Measurements from ENCODE around the gene EED.
"Not testable (repeated sequence)": the region's sequence is repeated elsewhere in the genome, so short reads cannot be mapped to it uniquely, and the experiment has no call there.

EED gene

DNA sequence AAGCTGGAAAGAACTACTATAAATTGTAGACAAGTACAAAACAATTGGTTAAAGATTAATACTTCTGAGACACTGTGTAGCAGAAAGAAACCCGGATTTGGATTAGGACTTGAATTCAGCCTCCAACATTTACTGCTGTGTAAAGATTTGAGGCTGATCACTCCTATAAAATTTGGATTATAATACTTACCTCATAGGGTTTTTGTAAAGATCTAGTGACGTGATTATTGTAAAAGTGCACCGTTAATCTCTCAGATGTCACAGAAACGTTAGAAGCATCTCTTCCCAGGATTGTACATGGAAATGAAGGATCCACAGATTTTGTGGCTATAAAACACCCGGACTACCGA is 57.2 kb downstream of the EED start:
- no peak for DNase-seq

DNA sequence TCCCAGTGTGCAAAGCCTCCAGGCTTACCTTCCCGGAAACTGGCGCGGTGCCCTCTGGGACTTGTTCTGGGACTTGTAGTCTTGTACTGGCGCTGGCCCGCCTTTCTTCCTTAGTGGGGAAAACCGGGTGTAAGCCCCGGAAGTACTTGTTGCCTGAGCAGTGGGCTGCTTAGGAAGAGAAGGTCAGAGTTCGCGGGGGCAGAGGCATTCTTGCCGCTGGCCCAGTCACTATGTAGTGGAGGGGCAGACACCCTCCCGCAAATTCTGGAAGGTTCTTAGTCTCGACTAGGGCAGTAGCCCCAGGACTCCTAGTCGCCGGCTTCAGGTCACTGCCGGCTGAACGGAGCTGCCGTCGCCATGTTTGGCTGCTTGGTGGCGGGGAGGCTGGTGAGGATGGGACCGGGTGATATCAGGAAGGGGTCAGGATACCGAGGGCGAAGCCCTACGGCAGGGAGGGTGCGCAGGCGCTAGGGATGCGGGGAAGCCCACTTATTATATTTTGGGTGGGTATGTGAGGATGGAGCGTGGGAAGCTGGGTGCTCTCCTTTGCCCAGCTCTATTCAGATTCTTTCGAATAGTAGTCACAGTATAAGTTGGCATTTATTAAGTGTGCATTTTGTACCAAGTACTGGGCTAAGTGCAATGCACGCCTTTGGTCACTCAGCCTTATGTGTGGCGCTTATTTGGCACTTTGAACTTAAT is 57.7 kb downstream of the EED start, which contains the start of gene HIKESHI:
TSS of gene HIKESHI (plus strand) at position 149 of the 702 bp plus-strand sequence. CDS start at position 358, 209 bp downstream.
- peak; percentile 92 for DNase-seq

DNA sequence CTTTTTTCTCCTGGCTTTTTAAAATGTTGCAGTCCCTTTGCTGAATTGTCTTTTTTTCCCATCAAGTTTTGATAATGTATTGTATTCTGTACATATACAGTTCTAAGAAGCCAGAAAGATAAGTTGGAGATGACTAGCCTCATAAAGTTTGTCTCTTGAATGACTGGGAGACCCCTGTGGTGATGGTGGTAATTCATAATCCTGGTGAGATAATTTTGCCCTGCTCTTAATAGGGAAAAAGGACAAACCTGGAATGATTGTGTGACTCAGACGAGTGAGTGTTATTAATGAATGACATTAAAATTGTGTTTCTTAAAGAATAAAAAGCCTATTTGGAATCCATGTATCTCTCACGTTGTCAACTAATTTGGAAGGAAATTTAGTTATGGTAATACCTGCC is 58.7 kb downstream of the EED start:
- no peak for DNase-seq

DNA sequence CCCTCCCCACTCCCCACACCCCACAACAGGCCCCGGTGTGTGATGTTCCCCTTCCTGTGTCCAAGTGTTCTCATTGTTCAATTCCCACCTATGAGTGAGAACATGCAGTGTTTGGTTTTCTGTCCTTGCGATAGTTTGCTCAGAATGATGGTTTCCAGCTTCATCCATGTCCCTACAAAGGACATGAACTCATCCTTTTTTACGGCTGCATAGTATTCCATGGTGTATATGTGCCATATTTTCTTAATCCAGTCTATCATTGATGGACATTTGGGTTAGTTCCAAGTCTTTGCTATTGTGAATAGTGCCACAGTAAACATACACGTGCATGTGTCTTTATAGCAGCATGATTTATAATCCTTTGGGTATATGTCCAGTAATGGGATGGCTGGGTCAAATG is 64.2 kb downstream of the EED start:
- not testable (repeated sequence) for DNase-seq

DNA sequence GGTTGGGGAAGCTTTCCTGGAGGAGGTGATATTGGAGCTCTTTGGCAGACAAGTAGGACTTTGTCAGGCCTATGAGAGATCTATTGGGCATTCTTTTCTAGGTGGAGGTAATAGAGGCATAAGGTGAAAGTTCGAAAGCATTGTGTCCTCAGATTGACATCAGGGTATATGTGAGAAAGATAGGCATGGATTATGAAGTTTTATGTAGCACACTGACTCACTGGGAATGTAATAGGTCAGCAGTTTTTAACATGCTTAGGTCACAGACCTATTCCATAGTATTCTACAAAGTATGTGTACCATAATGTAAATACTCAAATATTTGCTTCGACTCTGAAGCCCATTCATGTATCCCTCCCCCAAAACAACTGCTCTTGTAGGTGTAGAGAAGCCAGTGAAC is 69.2 kb downstream of the EED start:
- DNase-seq = no peak

DNA sequence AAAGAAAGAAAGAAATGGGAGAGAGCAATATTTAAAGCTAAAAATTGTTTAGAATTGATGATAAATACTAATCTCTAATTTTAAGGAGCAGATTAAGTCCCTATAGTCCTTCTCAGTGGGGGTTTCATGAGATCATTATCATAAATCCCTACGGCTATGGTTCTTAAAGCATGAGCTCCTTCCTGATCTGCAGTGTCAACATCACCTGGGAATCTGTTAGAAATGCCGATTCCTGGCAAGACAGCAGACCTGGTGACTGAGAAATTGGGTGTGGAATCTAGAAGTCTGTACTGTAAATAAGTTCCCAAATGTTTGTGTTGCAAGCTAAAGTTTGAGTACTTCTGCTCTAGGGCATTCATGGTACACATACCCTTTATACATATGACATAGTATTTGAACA is 70.1 kb downstream of the EED start:
- no peak for DNase-seq

Measured in stimulated activated CD4-positive, alpha-beta T cell treated with anti-CD3 and anti-CD28 coated beads, Interleukin-4, amount 100 ng/mL, for 1 hour (primary cell).